Fibroblast of skin of left biceps (primary cell): ENCODE measurements around the gene LIN28B.
"Not testable (repeated sequence)": the region's sequence is repeated elsewhere in the genome, so short reads cannot be mapped to it uniquely, and the experiment has no call there.

ENCODE experiments used
- DNase-seq, 2 experiments: peaks; one replicate each; pipeline ENCODE4 v3.0.0-alpha.2; 2013; ENCODE audit warnings: low read depth in 2 of 2

Gene LIN28B

GRCh38 chr6:104955927-104956730, 778 bp upstream of the LIN28B start:
- DNase-seq = no peak

- no peak for DNase-seq
Measured at GRCh38 chr6:104957301-104958177, 632 bp downstream of the LIN28B start.

GRCh38 chr6:104958178-104959025, 1.5 kb downstream of the LIN28B start:
- no peak for DNase-seq

- DNase-seq = no peak
Measured at GRCh38 chr6:104959026-104959858, 2.3 kb downstream of the LIN28B start.

GRCh38 chr6:104969108-104969507, 12.2 kb downstream of the LIN28B start:
- no peak for DNase-seq

- DNase-seq = no peak
Measured at GRCh38 chr6:104969785-104970581, 13.1 kb downstream of the LIN28B start.

- DNase-seq = no peak
Measured at GRCh38 chr6:104973404-104973803, 16.5 kb downstream of the LIN28B start.

GRCh38 chr6:104983296-104983695, 26.4 kb downstream of the LIN28B start:
- no peak for DNase-seq

- no peak for DNase-seq
Measured at GRCh38 chr6:104983776-104984175, 26.9 kb downstream of the LIN28B start.

- DNase-seq = no peak
Measured at GRCh38 chr6:104984831-104985230, 27.9 kb downstream of the LIN28B start.

GRCh38 chr6:104985875-104986274, 29.0 kb downstream of the LIN28B start:
- not testable (repeated sequence) for DNase-seq

- DNase-seq = no peak
Measured at GRCh38 chr6:104986625-104987024, 29.7 kb downstream of the LIN28B start.

- DNase-seq = no peak
Measured at GRCh38 chr6:104987218-104987617, 30.3 kb downstream of the LIN28B start.

GRCh38 chr6:104990085-104990484, 33.2 kb downstream of the LIN28B start:
- no peak for DNase-seq

GRCh38 chr6:104991062-104991461, 34.2 kb downstream of the LIN28B start:
- DNase-seq = not testable (repeated sequence)

GRCh38 chr6:104993576-104993975, 36.7 kb downstream of the LIN28B start:
- DNase-seq = not testable (repeated sequence)

GRCh38 chr6:104995989-104996617, 39.2 kb downstream of the LIN28B start:
- peak in 1 of 2 experiments; percentile 3 for DNase-seq

GRCh38 chr6:105001063-105001462, 44.2 kb downstream of the LIN28B start:
- no peak for DNase-seq

- no peak for DNase-seq
Measured at GRCh38 chr6:105001906-105002305, 45.0 kb downstream of the LIN28B start.

- DNase-seq = no peak
Measured at GRCh38 chr6:105005451-105005850, 48.5 kb downstream of the LIN28B start.
